Measurements from ENCODE around the gene CCDC91. TPM values are rescaled to one million over a fixed set of nuclear protein-coding genes. Genes with fewer than 3 reads are reported as not detected.
"Not testable (repeated sequence)": the region's sequence is repeated elsewhere in the genome, so short reads cannot be mapped to it uniquely, and the experiment has no call there.

CCDC91 gene
- total RNA-seq, 2 donors from 2014 or later: 62.5 to 65.3 TPM

DNA sequence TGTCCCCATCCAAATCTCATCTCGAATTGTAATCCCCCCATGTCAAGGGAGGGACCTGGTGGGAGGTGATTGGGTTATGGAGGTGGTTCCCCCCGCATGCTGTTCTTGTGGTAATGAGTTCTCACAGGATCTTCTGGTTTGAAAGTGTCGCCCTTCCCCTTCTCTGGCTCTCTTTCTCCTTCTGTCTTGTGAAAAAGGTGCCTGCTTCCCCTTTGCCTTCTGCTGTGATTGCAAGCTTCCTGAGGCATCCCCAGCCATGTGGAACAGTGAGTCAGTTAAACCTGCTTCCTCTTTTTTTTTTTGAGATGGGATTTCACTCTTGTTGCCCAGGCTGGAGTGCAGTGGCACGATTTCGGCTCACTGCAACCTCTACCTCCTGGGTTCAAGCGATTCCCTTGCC lies 104.0 kb downstream of the CCDC91 start:
- peaks cover 7% of the 10 kb centered on the region for H3K9me3 ChIP-seq (ENCODE audit: control insufficient read depth, low read length, poor library complexity, severe bottlenecking)
- no peak overlapping the region for H3K4me3 Mint-ChIP-seq
- ATAC-seq (no peak), DNase-seq (no peak)
- no peaks in the 10 kb centered on the region for H3K27me3 Mint-ChIP-seq
- no peak overlapping the region for H3K27ac Mint-ChIP-seq
- H3K4me1 Mint-ChIP-seq: peaks cover 6% of the 10 kb centered on the region
- peaks cover 8% of the 10 kb centered on the region for H3K36me3 Mint-ChIP-seq (ENCODE audit: low read depth)

DNA sequence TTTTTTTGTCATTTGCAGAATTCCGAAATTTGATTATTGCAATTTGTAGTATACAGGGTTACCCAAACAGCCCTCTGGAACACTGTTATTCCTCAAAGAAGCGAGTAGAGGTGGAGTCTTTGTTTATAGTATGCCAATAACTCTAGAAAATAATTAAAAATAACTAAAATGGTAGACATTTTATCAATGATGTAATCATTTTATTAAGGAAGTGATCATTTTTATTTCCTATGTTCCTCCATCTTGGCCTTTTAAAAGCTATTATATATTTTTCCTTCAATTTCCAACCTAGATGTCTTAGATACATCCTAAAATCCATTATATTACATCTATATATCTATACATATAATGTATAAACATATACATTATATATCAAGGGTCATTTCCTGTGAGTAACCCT lies 106.0 kb downstream of the CCDC91 start:
- Mint-ChIP-seq H3K27me3 (no peaks in the 10 kb centered on the region), H3K36me3 (ENCODE audit: low read depth) (peaks cover 6% of the 10 kb centered on the region)
- DNase-seq: no peak

DNA sequence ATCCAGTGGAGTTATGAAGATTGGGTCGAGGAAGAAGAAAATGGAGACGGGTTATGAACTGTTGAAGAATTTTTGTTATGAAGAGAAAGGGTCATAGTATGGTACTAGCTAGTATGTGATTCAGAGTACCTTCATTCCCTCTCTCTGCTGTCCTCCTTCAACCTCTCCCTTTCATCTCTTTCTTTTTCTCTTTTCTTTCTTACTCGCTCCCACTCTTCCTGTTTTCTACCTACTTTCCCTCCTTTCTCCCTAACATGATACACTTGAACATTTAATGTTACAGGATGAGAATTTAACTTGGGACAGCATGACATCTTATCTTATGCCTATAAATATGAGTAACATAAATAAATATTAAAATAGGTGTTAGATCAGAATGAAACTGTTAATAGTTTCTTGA lies 112.9 kb downstream of the CCDC91 start:
- H3K36me3 Mint-ChIP-seq (ENCODE audit: low read depth): peaks cover 12% of the 10 kb centered on the region
- H3K9me3 ChIP-seq (ENCODE audit: control insufficient read depth, low read length, poor library complexity, severe bottlenecking): no peaks in the 10 kb centered on the region
- ATAC-seq (no peak), DNase-seq (no peak)
- H3K4me1 Mint-ChIP-seq: peaks cover 10% of the 10 kb centered on the region
- H3K27ac Mint-ChIP-seq: no peak overlapping the region
- no peaks in the 10 kb centered on the region for H3K27me3 Mint-ChIP-seq
- H3K4me3 Mint-ChIP-seq: no peak overlapping the region

More for the DNA sequence above, 106.0 kb downstream of the CCDC91 start:
- Mint-ChIP-seq H3K27ac (no peak overlapping the region), H3K4me1 (peaks cover 10% of the 10 kb centered on the region), H3K4me3 (no peak overlapping the region)
- H3K9me3 ChIP-seq (ENCODE audit: control insufficient read depth, low read length, poor library complexity, severe bottlenecking): no peaks in the 10 kb centered on the region
- no peak for ATAC-seq

DNA sequence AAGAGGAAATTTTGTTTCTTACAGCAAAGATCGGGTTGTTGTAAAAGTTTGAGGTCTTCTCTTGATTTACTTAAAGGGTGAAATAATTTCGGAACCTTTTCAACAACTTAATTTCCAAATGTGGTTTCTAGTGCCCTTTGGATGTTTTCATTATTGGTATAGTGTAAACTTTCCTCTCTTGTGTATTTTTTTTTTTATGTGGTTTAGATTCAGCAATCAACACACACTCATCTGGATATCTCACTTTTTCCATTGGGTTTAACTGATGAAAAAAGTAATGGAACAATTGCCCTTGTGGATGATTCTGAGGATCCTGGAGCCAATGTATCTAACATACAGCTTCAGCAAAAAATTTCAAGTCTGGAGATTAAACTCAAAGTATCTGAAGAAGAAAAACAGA lies 116.3 kb downstream of the CCDC91 start:
- Mint-ChIP-seq H3K27me3 (no peaks in the 10 kb centered on the region), H3K4me1 (peaks cover 6% of the 10 kb centered on the region), H3K36me3 (ENCODE audit: low read depth) (peaks cover 12% of the 10 kb centered on the region), H3K27ac (no peak overlapping the region), H3K4me3 (no peak overlapping the region)
- no peaks in the 10 kb centered on the region for H3K9me3 ChIP-seq (ENCODE audit: control insufficient read depth, low read length, poor library complexity, severe bottlenecking)
- DNase-seq: no peak
- ATAC-seq: no peak

DNA sequence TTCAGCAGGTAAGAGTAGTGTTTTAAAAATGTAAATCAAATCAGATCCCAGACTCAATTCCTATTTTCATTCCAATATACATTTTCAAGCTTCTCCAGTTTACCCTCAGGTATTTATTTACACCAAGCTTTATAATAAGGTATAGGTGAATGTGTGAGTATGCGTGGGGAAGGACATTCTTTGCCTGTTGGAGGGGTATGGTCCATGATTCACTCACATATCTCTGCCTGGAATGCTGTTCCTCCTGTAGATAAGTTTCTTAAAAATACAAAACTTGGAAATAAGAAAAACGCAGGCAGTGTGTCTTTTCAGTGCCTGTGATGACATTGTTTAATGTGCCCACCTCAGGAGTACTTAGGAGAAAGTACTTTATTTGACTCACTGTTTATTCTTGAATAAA lies 118.6 kb downstream of the CCDC91 start:
- Mint-ChIP-seq H3K4me3 (no peak overlapping the region), H3K4me1 (peaks cover 8% of the 10 kb centered on the region), H3K27me3 (no peaks in the 10 kb centered on the region), H3K36me3 (ENCODE audit: low read depth) (peaks cover 12% of the 10 kb centered on the region), H3K27ac (no peak overlapping the region)
- H3K9me3 ChIP-seq (ENCODE audit: control insufficient read depth, low read length, poor library complexity, severe bottlenecking): no peaks in the 10 kb centered on the region
- no peak for ATAC-seq
- DNase-seq: no peak

DNA sequence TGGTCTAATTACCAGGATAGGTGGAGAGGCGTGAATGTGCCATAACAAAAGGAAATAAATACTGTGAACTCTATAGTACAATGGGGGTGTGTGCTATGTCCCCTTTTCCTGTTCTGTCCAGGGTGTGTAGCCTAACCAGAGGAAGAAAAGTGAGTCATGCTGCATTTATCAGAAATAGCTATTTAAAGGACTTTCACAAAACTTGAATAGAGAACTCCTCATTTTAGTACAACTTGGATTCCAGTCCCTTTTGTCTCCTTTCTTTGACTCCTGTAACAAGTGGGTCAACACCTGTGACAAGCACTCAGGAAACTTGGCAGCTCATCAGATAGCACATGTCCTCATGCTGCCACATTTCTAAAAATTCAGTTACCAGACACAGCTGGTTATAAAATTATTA lies 123.4 kb downstream of the CCDC91 start:
- H3K36me3 Mint-ChIP-seq (ENCODE audit: low read depth): peaks cover 6% of the 10 kb centered on the region
- DNase-seq (no peak), ATAC-seq (no peak)
- H3K4me3 Mint-ChIP-seq: no peak overlapping the region
- peaks cover 2% of the 10 kb centered on the region for H3K4me1 Mint-ChIP-seq
- no peak overlapping the region for H3K27ac Mint-ChIP-seq
- H3K9me3 ChIP-seq (ENCODE audit: control insufficient read depth, low read length, poor library complexity, severe bottlenecking): peaks cover 4% of the 10 kb centered on the region
- no peaks in the 10 kb centered on the region for H3K27me3 Mint-ChIP-seq

DNA sequence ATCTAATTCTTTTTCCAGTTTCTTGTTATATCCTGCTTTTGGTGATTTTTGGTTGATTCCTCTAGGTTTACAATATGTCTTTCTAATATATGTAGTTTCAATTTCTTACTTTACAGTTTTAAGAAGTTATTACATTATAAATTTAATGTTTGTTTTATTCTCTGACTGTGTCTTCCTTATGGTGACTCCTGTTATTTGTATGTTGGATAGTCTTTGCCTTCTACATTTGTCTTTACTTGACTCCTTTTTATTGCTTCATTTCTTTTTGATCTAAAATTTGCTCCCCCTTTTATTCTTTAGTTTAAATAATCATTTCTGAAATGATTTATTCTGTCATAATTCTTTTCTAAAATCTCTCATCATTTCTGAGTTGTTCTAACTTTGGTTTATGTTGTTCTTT lies 125.8 kb downstream of the CCDC91 start:
- H3K9me3 ChIP-seq (ENCODE audit: control insufficient read depth, low read length, poor library complexity, severe bottlenecking): peaks cover 4% of the 10 kb centered on the region
- peaks cover 6% of the 10 kb centered on the region for H3K36me3 Mint-ChIP-seq (ENCODE audit: low read depth)
- H3K4me3 Mint-ChIP-seq: no peak overlapping the region
- ATAC-seq: no peak
- peaks cover 7% of the 10 kb centered on the region for H3K4me1 Mint-ChIP-seq
- no peak for DNase-seq
- H3K27me3 Mint-ChIP-seq: no peaks in the 10 kb centered on the region
- H3K27ac Mint-ChIP-seq: no peak overlapping the region

DNA sequence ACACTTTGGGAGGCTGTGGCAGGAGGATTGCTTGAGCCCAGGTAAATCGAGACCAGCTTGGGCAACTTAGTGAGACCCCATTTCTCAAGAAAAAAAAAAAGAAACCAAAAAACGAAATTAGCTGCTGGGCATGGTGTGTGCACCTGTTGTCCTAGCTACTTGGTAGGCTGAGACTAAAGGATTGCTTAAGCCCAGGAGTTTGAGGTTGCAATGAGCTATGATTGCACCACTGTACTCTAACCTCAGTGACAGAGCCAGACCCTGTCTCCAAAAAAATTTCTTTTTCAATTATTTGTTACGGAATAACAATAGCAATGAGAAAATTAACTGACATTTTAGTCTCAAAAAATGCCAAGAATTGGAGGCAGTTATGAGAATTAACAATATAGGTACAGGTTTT lies 128.0 kb downstream of the CCDC91 start:
- Mint-ChIP-seq H3K36me3 (ENCODE audit: low read depth) (peaks cover 8% of the 10 kb centered on the region), H3K4me1 (peaks cover 5% of the 10 kb centered on the region), H3K27ac (no peak overlapping the region), H3K27me3 (no peaks in the 10 kb centered on the region), H3K4me3 (no peak overlapping the region)
- ATAC-seq: no peak
- H3K9me3 ChIP-seq (ENCODE audit: control insufficient read depth, low read length, poor library complexity, severe bottlenecking): peaks cover 4% of the 10 kb centered on the region
- no peak for DNase-seq

DNA sequence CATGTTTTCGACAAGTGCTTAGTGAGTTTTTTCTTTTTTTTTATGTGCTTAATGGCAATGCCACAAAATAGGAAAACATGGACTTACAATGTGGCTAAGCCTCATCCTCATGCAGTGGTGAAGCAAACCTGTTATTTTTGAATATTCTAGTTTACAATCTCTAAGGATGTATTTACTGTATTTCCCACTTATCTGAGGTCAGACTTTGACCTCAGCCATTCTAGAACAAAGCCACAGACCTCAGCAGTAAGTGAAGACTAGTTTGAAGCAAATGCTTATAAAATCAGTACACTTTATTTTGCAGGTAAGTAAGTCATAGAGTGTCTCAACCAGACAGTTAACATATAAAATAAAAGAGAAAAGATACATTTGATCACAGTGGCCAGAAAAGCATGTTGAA lies 130.1 kb downstream of the CCDC91 start:
- no peak for ATAC-seq
- Mint-ChIP-seq H3K27me3 (no peaks in the 10 kb centered on the region), H3K27ac (no peak overlapping the region), H3K4me1 (peaks cover 7% of the 10 kb centered on the region), H3K36me3 (ENCODE audit: low read depth) (peaks cover 10% of the 10 kb centered on the region), H3K4me3 (no peak overlapping the region)
- no peak for DNase-seq
- peaks cover 3% of the 10 kb centered on the region for H3K9me3 ChIP-seq (ENCODE audit: control insufficient read depth, low read length, poor library complexity, severe bottlenecking)

DNA sequence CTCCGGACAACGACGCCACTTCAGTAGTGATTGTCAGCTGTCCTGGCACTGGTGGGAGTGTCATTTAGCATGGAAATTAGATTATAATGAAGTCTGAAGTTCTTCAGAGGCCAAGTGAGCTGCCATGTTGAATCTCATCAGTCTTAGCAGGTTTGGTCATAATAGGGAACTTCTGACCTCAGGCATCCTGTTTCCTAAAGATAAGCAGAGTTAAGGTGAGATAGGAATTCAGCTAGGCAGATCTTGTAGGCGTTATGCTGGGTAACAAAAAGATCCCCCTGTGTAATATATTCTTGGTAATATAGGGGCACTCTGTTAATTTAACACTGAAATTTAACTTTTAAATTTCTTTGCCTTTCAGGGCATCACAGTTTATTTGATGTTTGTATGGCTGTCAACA lies 137.5 kb downstream of the CCDC91 start:
- Mint-ChIP-seq H3K36me3 (ENCODE audit: low read depth) (peaks cover 10% of the 10 kb centered on the region), H3K4me1 (peaks cover 2% of the 10 kb centered on the region), H3K27ac (no peak overlapping the region), H3K27me3 (no peaks in the 10 kb centered on the region), H3K4me3 (no peak overlapping the region)
- ATAC-seq (no peak), DNase-seq (no peak)
- no peaks in the 10 kb centered on the region for H3K9me3 ChIP-seq (ENCODE audit: control insufficient read depth, low read length, poor library complexity, severe bottlenecking)

DNA sequence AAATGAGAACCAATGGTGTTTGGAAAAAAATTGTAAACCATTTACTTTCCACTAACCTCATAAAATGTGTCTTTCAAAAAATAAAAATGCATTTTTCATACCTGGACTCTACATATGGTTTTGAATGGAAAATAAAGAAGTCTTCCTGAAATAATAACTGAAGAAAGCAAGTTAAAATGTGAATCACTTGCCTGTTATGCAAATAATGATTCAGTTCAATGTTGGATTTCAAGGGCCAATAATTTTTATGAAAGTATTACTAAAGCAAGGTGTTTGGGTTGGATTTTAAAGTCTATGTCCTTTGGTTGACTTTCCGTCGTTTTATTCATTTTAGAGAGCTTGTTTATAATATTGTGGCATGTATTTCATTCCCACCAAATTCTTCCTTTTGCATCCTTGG lies 138.7 kb downstream of the CCDC91 start:
- ATAC-seq: no peak
- Mint-ChIP-seq H3K27ac (no peak overlapping the region), H3K4me1 (no peaks in the 10 kb centered on the region), H3K27me3 (no peaks in the 10 kb centered on the region), H3K36me3 (ENCODE audit: low read depth) (peaks cover 9% of the 10 kb centered on the region), H3K4me3 (no peak overlapping the region)
- H3K9me3 ChIP-seq (ENCODE audit: control insufficient read depth, low read length, poor library complexity, severe bottlenecking): no peaks in the 10 kb centered on the region
- DNase-seq: no peak

DNA sequence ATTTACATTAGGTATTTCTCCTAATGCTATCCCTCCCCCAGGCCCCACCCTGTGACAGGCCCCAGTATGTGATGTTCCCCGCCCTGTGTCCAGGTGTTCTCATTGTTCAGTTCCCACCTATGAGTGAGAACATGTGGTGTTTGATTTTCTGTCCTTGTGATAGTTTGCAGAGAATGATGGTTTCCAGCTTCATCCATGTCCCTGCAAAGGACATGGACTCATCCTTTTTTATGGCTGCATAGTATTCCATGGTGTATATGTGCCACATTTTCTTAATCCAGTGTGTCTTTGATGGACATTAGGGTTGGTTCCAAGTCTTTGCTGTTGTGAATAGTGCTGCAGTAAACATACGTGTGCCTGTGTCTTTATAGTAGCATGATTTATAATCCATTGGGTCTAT lies 139.5 kb downstream of the CCDC91 start:
- not testable (repeated sequence) for H3K4me3 Mint-ChIP-seq; DNase-seq; H3K9me3 ChIP-seq (ENCODE audit: control insufficient read depth, low read length, poor library complexity, severe bottlenecking); ATAC-seq; H3K27ac Mint-ChIP-seq; H3K36me3 Mint-ChIP-seq (ENCODE audit: low read depth); H3K27me3 Mint-ChIP-seq; H3K4me1 Mint-ChIP-seq

DNA sequence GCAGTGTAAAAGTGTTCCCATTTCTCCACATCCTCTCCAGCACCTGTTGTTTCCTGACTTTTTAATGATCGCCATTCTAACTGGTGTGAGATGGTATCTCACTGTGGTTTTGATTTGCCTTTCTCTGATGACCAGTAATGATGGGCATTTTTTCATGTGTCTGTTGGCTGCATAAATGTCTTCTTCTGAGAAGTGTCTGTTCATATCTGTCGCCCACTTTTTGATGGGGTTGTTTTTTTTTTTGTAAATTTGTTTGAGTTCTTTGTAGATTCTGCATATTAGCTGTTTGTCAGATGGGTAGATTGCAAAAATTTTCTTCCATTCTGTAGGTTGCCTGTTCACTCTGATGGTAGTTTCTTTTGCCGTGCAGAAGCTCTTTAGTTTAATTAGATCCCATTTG lies 140.0 kb downstream of the CCDC91 start:
- not testable (repeated sequence) for H3K27ac Mint-ChIP-seq; ATAC-seq; H3K36me3 Mint-ChIP-seq (ENCODE audit: low read depth); H3K9me3 ChIP-seq (ENCODE audit: control insufficient read depth, low read length, poor library complexity, severe bottlenecking); H3K4me3 Mint-ChIP-seq; DNase-seq; H3K27me3 Mint-ChIP-seq; H3K4me1 Mint-ChIP-seq

DNA sequence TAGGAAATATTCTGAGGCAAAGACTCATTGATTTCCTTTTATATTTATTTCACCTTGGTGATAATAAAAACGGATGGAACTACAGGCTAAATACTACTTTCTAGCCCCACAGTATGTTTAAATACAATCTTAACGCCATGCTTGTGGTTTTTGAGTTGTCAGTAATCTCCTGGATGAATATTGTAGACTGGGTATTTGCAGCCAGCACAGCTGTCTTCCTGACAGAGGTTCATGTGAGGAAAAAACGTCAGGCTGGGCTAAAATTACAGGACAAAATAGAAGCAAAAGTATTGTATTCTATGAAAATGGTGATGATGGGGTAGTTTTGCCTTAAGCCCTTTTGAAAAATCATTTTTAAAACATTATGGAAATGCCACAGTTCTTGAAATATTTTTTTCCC lies 140.9 kb downstream of the CCDC91 start:
- Mint-ChIP-seq H3K27ac (no peak overlapping the region), H3K27me3 (no peaks in the 10 kb centered on the region), H3K4me3 (no peak overlapping the region), H3K36me3 (ENCODE audit: low read depth) (peaks cover 6% of the 10 kb centered on the region), H3K4me1 (peaks cover 3% of the 10 kb centered on the region)
- no peaks in the 10 kb centered on the region for H3K9me3 ChIP-seq (ENCODE audit: control insufficient read depth, low read length, poor library complexity, severe bottlenecking)
- DNase-seq: no peak
- no peak for ATAC-seq
